AG10803 (cell line): ENCODE data around the gene FCN2.

Experiments used
- DNase-seq: peaks from one replicate; pipeline ENCODE4 v3.0.0; 2010; ENCODE audit warnings: low read depth
- H3K4me3 ChIP-seq: 2 replicates; pipeline ENCODE4 v1.5.1; 2011; ENCODE audit warnings: mild to moderate bottlenecking, low read length, control low read depth
- TF ChIP-seq, protein P1 (sequence below): conservative IDR thresholded peaks from 2 replicates; pipeline ENCODE4 v1.5.1; 2011; ENCODE audit warnings: mild to moderate bottlenecking, low read length, control low read depth, inconsistent platforms

FCN2 gene

DNA sequence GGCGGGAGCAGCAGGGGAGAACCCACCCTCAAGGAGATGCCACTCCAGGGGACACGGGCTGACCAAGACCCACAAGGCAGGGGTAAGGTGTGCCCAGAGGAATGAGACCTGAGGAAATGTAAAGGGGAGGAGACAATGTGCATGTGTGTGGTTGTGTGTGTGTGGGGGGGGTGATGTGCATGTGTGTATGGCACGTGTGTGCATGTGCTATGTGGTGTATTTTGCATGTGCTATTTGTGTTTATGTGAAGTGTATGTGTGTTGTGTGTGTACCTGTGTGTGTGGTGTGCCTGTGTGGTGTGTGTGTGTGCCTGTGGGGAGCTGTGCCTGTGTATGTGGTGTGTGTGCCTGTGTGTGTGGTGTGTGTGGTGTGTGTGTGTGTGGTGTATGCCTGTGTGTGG, 33.5 kb upstream of the FCN2 start:
- no peak for DNase-seq
- H3K4me3 ChIP-seq, result no peak overlapping the region

DNA sequence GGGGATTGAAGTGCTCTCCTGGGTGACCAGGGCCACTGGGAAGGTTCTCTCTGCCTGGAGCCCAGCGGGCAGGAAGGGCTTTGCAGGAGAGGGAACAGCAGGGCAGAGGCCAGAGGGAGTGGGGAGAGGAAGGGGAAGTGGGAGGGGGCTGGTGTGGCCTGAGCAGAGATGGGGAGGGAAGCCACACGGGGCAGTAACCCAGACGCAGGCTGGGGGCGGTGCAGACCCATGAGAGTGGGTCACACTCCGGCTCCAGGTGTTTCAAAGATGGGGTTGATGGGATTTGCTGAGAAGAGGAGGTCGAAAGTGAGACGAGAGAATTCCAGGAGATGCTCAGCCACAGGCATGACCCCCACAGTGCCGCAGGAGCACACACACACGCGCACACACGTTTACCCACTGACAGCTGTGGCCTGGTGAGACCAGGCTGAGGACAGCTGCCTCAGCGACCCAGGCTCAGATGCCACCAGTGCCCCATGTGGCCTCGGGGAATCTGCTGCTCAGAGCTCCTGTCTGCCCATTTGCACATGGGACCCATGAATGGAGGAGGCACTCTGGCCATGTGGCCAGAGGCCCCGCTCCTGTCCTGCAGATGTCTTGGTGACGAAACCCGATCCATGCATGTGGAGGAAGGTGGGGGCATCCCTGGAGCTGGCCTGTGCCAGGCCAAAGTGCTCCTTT, 32.7 kb upstream of the FCN2 start:
- DNase-seq, result no peak
- TF ChIP-seq, protein P1, sequence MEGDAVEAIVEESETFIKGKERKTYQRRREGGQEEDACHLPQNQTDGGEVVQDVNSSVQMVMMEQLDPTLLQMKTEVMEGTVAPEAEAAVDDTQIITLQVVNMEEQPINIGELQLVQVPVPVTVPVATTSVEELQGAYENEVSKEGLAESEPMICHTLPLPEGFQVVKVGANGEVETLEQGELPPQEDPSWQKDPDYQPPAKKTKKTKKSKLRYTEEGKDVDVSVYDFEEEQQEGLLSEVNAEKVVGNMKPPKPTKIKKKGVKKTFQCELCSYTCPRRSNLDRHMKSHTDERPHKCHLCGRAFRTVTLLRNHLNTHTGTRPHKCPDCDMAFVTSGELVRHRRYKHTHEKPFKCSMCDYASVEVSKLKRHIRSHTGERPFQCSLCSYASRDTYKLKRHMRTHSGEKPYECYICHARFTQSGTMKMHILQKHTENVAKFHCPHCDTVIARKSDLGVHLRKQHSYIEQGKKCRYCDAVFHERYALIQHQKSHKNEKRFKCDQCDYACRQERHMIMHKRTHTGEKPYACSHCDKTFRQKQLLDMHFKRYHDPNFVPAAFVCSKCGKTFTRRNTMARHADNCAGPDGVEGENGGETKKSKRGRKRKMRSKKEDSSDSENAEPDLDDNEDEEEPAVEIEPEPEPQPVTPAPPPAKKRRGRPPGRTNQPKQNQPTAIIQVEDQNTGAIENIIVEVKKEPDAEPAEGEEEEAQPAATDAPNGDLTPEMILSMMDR, result no peak

More for the DNA sequence above, 33.5 kb upstream of the FCN2 start:
- TF ChIP-seq, protein P1, result no peak

DNA sequence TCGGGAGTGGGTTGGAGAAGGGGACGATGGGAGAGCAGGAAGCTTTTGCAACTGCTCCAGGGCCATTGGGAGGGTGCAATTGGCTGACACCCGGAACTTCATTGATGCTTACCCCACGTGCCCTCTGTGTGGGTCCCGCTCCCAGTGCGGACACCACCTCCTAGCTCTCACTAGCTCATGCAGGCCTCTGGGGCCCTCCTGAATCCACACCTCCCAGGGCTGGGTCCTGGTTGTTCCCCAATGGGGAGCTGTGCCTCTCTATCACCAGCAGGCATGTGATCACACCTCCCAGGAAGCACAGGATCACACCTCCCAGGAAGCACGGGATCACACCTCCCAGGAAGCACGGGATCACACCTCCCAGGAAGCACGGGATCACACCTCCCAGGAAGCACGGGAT, 32.1 kb upstream of the FCN2 start:
- DNase-seq, result no peak
- TF ChIP-seq, protein P1, result no peak
- H3K4me3 ChIP-seq, result no peak overlapping the region

More for the DNA sequence above, 32.7 kb upstream of the FCN2 start:
- H3K4me3 ChIP-seq, result no peak overlapping the region

DNA sequence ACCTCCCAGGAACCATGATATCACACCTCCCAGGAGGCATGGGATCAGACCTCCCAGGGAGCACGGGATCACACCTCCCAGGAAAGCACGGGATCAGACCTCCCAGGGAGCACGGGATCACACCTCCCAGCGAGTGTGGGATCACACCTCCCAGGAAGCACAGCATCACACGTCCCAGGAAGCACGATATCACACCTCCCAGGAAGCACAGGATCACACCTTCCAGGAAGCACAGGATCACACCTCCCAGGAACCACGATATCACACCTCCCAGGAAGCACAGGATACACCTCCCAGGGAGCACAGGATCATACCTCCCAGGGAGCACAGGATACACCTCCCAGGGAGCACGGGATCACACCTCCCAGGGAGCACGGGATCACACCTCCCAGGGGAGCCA, 30.0 kb upstream of the FCN2 start:
- TF ChIP-seq, protein P1, result no peak
- no peak for DNase-seq
- H3K4me3 ChIP-seq, result no peak overlapping the region

DNA sequence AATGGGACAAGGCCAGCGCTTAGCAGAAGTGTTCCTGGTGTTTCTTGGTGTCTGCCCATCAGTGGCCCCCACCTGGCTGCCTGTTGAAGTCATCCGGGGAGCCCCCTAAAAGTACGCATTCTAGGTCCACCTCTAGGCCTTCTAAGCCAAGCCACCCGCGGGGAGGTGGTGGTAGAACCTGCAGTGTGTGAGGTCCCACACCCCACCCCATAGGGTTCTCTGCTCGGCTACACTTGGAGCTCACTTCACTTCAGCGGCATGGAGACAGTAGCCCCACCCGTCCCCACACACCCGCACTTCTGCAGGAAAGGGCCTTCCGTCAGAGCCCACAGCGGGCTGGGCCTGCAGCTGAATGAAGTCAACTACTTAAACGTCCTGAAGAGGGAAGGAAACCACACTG, 29.6 kb upstream of the FCN2 start:
- DNase-seq, result no peak
- H3K4me3 ChIP-seq, result no peak overlapping the region
- TF ChIP-seq, protein P1, result no peak

DNA sequence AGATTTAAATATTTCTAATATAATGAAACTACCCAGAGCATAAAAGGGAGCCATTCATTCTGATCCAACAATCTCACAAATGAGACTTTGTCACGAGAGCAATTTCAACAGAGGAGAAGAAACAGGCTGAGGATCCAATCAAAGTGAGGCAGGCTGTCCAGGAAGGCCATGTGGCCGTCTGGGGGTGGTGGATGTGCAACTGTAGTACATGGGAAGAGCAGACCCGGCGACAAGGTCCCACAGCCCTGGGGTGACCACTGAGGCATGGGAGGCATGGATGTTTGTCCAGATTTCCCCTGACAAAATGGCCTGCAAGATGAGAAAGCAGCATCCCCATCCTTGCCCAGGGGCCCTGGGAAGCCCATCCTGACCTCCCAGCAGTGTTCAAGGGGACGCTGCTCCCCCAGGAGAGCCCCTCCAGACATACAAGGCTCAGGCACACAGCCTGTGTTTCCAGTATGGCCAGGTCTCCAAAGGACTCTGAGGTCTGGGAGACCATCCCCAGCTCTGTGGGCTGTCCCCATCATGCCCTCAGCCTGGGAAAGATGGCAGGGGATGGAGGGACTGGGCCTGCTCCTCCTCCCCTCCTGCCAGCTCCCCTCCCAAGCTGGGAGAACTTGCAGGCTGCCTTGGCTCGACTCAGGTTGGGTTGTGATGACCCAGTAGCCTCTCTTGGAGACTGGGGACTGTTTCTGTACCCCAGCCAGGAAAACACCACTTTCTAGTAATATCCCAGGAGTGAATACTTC, 27.5 kb upstream of the FCN2 start:
- no peak overlapping the region for H3K4me3 ChIP-seq
- TF ChIP-seq, protein P1, result no peak
- DNase-seq, result peak; percentile 19

DNA sequence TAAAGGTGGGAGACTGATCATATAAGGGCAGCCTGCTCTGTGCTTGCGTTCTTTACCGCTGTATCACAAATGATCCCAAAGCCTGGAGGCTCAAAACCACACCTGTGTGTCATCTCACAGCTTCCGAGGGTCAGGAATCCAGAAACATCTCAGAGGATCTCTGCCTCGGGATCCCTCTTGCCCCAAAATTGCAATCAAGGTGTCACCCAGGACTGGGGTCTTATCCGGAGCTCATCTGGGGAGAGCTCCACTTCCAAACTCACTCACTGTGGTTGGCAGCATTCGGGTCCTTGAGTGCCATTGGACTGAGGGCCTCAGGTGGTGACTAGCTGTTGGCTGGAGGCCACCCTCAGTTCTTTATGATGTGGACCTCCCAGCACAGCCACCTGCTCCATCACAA, 26.7 kb upstream of the FCN2 start:
- no peak for DNase-seq
- TF ChIP-seq, protein P1, result no peak
- H3K4me3 ChIP-seq, result no peak overlapping the region
